NK-92 treated with Interleukin-12 subunit alpha and Interleukin-12 subunit beta, amount 100 ng/mL, for 24 hours (cell line): ENCODE measurements around the gene KIF26B.
"Not testable (repeated sequence)": the region's sequence is repeated elsewhere in the genome, so short reads cannot be mapped to it uniquely, and the experiment has no call there.

Source experiments
- DNase-seq: peaks from one replicate; lab custom pipeline; 2025; lab: John Stamatoyannopoulos, UW

KIF26B gene

DNA sequence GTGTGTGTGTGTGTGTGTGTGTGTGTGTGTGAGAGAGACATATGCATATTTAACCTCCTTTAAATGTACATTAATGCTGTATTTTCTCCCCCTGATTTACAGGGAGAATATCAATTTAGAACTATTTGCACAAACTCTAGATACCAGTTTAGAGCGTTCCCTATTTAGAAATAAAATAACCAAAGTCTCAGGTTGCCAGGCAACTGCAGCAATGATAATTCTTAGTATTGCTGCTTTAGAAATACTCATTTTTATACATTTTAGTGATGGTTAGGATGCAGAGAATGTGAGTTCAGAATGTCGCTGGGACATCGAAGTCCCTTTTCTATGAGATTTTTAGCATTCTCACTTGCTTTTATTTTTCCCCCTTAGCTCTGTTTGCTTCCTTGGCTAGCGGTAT lies 497.3 kb downstream of the KIF26B start:
- DNase-seq: no peak

GRCh38 chr1:245652660-245653427 lies 498.1 kb downstream of the KIF26B start:
- DNase-seq: no peak

DNA sequence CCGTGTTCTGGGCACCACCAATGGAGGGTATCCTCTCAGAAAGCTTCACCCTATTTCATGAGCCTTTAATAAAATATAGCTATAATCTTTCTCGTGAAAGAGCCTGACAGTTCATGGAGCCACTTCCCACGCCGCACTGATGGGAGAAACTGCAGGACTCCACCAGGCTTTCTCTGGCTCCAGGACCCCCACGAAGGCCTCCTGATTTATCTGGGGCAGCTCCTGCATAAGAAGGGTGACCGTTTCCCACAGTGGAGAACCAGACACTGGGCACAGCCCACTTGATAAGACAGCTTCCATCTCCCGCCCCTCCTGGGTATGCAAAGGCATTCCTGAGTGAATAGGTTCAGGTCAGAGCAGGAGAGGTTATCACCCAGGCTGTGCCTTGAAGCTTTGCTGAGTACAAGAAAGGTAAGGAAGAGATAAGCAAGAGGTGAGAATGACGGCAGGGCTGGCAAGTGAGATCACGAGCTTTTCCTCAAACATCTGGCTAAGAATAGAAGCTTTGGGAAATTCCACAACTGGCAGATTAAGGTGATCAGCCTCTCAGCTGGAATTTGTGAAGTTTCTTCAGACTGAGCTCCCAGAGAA lies 499.8 kb downstream of the KIF26B start:
- DNase-seq: no peak

- DNase-seq: no peak
Measured at GRCh38 chr1:245656189-245656717, 501.5 kb downstream of the KIF26B start.

GRCh38 chr1:245657371-245657770 lies 502.6 kb downstream of the KIF26B start:
- no peak for DNase-seq

- no peak for DNase-seq
Measured at GRCh38 chr1:245663373-245663772, 508.6 kb downstream of the KIF26B start.

DNA sequence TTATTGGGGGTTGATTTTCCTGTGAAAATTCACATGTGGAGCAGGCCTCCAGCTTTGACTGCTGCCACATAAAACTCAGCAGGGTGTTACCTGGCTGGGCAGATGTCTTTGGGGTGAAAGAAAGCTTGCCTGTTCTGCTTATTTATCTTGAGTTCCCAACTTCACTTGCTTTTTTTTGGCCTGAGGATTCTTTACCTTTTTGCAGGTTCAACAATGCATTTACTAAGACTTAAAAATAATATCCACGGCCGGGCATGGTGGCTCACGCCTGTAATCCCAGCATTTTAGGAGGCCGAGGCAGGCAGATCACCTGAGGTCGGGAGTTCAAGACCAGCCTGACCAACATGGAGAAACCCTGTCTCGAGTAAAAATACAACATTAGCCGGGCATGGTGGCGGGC lies 509.1 kb downstream of the KIF26B start:
- DNase-seq: no peak

- DNase-seq: no peak
Measured at GRCh38 chr1:245666412-245666811, 511.6 kb downstream of the KIF26B start.

DNA sequence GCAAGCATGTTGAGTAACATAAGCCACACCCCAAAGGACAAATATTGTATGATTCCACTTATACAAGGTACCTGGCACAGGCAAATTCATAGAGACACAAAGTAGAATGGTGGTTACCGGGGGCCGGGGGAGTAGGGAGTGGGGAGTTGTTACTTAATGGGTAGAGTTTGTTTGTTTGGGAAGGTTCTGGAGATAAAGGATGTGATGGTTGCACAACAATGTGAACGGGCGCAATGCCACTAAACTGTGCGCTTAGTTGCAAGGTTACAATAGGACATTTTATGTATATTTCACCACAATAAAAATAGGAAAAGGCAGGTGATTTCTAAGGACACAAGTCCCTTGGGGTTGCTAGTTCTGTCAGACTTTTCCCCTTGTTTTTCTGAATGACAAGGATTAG lies 516.6 kb downstream of the KIF26B start:
- no peak for DNase-seq

- DNase-seq: no peak
Measured at GRCh38 chr1:245671966-245672767, 517.4 kb downstream of the KIF26B start.

GRCh38 chr1:245672836-245673656 lies 518.3 kb downstream of the KIF26B start:
- DNase-seq: not testable (repeated sequence)

DNA sequence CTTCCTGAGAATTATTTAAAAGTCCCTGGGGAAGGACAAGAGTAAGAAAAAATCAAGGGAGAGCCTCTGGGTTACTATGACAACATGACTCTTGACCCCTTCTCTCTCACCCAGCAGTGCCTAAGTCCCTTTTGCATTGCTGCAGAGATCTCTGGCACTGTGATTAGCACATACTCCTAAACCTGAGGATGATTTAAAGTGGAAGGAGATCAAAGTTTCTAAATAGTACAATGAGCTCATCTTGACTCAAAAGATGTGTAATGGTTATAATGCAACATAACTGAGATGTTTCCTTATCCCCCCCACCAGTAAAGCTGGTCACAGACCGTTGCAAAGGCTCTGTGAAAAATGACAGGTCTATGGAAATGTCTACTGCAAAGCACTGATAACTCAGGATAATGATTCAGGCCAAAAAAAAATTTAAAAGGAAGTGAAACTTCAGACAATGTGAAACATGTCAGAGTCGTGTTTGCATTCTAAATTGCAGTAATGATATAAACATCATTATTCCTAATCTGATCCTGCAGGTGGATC lies 519.2 kb downstream of the KIF26B start:
- no peak for DNase-seq

DNA sequence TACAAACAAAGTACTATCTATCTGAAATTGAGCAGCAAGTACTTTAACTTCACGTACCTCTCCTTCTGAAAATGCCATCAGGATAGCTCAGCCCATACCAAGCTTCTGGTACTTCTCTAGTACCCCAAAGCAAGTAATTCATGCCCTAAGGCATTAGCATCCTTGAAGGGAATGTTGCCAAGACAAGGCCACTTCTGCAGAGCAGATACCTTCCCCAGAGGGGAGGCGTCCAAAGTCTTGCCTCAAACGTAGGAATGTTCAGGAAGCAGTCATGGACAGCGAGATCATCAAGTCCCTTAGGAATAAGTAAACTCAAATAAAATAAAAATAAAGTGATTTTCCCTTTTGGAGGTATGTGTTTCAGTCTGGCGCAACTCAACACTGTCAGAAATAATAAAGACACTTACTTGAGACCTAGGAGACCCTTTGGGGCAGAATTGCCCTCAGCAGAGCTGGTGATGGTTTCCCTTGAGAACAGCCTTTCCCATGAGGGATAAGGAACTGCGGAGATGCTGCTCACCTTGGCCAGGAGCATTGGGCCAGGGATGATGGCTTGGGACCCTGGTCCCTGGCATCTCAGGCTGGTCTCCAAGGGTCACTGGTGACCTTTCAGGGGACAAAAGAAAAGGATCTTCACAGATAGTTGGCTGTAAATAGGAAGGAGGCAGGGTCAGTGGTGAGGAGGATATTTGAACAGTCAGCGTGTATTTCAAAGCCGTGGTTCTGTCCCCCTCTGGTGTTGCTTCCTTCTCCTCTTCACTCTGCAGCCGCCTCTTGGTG lies 522.9 kb downstream of the KIF26B start:
- DNase-seq: no peak

- DNase-seq: no peak
Measured at GRCh38 chr1:245678860-245679411, 524.2 kb downstream of the KIF26B start.

- DNase-seq: no peak
Measured at GRCh38 chr1:245679821-245680780, 525.3 kb downstream of the KIF26B start.

DNA sequence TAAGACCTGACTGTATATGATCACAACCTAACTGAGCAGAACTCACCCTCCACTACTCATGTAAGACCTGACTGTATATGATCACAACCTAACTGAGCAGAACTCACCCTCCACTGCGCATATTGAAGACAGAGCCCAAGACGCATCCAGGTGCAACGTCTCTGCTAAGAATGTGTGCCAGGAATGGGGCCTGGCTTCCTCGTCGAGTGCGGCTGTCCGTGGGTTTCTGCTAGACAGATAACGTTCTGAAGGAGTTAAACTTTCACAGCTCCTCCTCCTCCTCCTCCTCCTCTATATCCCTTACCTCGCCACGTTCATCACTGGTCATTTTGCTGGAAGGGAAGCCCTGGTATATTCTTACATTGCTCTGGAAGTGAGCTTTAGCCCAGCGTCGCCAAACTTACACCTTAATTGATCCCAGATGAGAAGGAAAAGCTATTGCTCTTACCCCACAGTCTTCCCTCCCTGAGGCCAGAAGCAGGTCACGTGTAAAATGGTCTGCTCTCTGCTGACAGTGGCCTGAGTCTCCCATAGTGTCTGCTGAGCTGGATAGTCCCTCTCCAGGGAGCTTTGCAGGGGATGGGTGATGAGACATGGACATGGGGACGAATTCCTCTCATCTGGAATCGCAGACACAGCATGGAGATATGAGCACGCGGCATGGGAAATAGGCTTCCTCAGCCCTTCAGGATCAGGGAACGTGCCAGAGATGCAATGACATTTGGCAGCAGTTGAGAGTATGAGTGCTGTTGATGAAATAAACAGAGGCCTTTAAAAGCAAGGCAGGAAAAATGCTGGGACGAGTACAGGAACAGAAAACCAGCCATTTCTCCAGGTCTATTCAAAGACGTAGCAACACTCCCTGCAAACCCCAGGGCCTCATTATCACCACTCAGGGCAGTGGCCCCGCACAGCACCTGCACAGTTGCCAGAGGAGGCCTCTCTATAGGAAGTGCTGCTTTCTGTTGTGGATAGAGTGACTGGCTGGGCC lies 528.1 kb downstream of the KIF26B start:
- DNase-seq: no peak

DNA sequence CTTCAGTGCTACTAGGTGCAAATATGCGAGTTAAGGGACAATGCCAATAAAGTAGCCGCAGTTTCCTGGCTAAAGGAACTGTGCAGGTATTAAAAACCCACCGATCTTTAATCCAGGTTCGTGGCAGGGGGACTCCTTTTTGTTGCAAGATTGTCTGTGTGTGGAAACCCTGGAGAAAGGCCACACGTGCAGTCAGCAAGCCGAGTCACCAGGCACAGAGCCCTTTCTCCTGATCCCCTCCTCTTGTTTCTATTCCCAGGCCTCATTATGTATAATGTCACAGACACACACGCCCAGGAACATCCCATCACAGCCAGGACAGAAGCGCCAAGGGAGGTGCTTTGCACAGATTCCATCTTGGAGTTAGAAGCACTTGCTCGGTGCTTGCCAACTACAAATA lies 528.9 kb downstream of the KIF26B start:
- DNase-seq: no peak

- DNase-seq: no peak
Measured at GRCh38 chr1:245684166-245684565, 529.4 kb downstream of the KIF26B start.
